ENCODE measurements around the gene PPM1H. TPM values are rescaled to one million over a fixed set of nuclear protein-coding genes. Genes with fewer than 3 reads are reported as not detected.
A peak's percentile ranks its signal among the peaks of the same experiment; 100 is the strongest.

PPM1H gene
- total RNA-seq, 1 experiment from 2014 or later: 12.0 TPM

- Histone ChIP-seq H3K9me2 (replicated peaks; ENCODE audit: low read length) (no peaks in the 10 kb centered on the region), H3K27me3 (ENCODE audit: low read length) (no peaks in the 10 kb centered on the region), H3K4me1 (ENCODE audit: insufficient read depth, low read length) (peaks cover 51% of the 10 kb centered on the region), H3K79me2 (ENCODE audit: low read length) (no peaks in the 10 kb centered on the region), H4K20me1 (ENCODE audit: low read length) (no peaks in the 10 kb centered on the region), H3F3A (ENCODE audit: low read length, unreplicated experiment) (no peaks in the 10 kb centered on the region), H3K36me3 (ENCODE audit: low read depth, low read length) (no peaks in the 10 kb centered on the region), H2AFZ (ENCODE audit: low read length) (no peak overlapping the region), H3K4me2 (ENCODE audit: low read length) (peak overlapping the region; percentile 57), H3K9me3 (ENCODE audit: low read length) (no peaks in the 10 kb centered on the region), H3K9ac (ENCODE audit: low read length) (0 out of 2 replicates have a peak overlapping the region, but pooled peaks have one; percentile 68), H3K4me3 (ENCODE audit: low read length) (no peak overlapping the region), H3K27ac (ENCODE audit: low read length) (peak overlapping the region; percentile 97)
- no TSS peak for BruUV-seq (replicated peaks)
- intact Hi-C loops (cut with micrococcal nuclease): loop anchor here (2.0 kb wide), 3 partner anchors 33 to 179 kb away; no protein-coding TSS in a partner anchor
- CTCF ChIA-PET: no interaction called here
- DNase-seq (no peak), ATAC-seq (no peak)
- POLR2A ChIA-PET (ENCODE audit: unreplicated experiment): no interaction called here
- TF ChIP-seq EZH2 (IDR thresholded peaks at IDR 0.05; ENCODE audit: low read length, unreplicated experiment): no peak
- TF ChIP-seq, protein P1, sequence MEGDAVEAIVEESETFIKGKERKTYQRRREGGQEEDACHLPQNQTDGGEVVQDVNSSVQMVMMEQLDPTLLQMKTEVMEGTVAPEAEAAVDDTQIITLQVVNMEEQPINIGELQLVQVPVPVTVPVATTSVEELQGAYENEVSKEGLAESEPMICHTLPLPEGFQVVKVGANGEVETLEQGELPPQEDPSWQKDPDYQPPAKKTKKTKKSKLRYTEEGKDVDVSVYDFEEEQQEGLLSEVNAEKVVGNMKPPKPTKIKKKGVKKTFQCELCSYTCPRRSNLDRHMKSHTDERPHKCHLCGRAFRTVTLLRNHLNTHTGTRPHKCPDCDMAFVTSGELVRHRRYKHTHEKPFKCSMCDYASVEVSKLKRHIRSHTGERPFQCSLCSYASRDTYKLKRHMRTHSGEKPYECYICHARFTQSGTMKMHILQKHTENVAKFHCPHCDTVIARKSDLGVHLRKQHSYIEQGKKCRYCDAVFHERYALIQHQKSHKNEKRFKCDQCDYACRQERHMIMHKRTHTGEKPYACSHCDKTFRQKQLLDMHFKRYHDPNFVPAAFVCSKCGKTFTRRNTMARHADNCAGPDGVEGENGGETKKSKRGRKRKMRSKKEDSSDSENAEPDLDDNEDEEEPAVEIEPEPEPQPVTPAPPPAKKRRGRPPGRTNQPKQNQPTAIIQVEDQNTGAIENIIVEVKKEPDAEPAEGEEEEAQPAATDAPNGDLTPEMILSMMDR (conservative IDR thresholded peaks at IDR 0.05; ENCODE audit: low read depth, low read length): no peak
- TF ChIP-seq EZH2phosphoT487 (IDR thresholded peaks at IDR 0.05; ENCODE audit: borderline replicate concordance, low read length): no peak
Observed at GRCh38 chr12:62783881-62784280, 151.1 kb downstream of the PPM1H start.

GRCh38 chr12:62781136-62781880, 153.6 kb downstream of the PPM1H start:
- Histone ChIP-seq H3K27me3 (ENCODE audit: low read length) (no peaks in the 10 kb centered on the region), H2AFZ (ENCODE audit: low read length) (no peak overlapping the region), H3K4me3 (ENCODE audit: low read length) (no peak overlapping the region), H3K4me1 (ENCODE audit: insufficient read depth, low read length) (peaks cover 28% of the 10 kb centered on the region), H4K20me1 (ENCODE audit: low read length) (no peaks in the 10 kb centered on the region), H3K27ac (ENCODE audit: low read length) (no peak overlapping the region), H3K9ac (ENCODE audit: low read length) (no peak overlapping the region), H3K4me2 (ENCODE audit: low read length) (no peak overlapping the region), H3F3A (ENCODE audit: low read length, unreplicated experiment) (no peaks in the 10 kb centered on the region), H3K9me3 (ENCODE audit: low read length) (no peaks in the 10 kb centered on the region), H3K9me2 (replicated peaks; ENCODE audit: low read length) (no peaks in the 10 kb centered on the region), H3K36me3 (ENCODE audit: low read depth, low read length) (no peaks in the 10 kb centered on the region), H3K79me2 (ENCODE audit: low read length) (no peaks in the 10 kb centered on the region)
- TF ChIP-seq EZH2 (IDR thresholded peaks at IDR 0.05; ENCODE audit: low read length, unreplicated experiment): no peak
- TF ChIP-seq EZH2phosphoT487 (IDR thresholded peaks at IDR 0.05; ENCODE audit: borderline replicate concordance, low read length): no peak
- TF ChIP-seq, protein P1 (conservative IDR thresholded peaks at IDR 0.05; ENCODE audit: low read depth, low read length): no peak
- DNase-seq (no peak), ATAC-seq (no peak)
- POLR2A ChIA-PET (ENCODE audit: unreplicated experiment): no interaction called here
- no TSS peak for BruUV-seq (replicated peaks)
- CTCF ChIA-PET: no interaction called here
- intact Hi-C loops (cut with micrococcal nuclease): no loop called here

DNA sequence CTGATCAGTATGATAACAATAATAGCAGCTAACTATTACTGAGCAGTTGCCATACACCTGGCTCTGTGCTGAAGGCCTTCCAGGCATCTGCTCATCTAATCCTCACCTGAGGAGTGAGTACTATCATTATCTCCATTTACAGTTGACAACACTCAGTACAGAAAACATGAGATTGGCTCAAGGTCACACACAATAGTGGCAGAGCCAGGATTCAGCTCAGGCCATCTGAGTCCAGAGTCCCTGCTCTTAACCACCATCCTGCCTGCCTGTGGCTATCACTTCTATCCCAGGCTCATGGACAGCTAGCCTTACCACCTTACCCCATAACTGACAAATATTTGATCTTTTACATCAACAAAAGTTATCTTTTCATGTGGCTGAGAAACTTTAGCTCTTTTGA, 155.5 kb downstream of the PPM1H start:
- no peak overlapping the region for H2AFZ ChIP-seq (ENCODE audit: low read length)
- TF ChIP-seq EZH2 (IDR thresholded peaks at IDR 0.05; ENCODE audit: low read length, unreplicated experiment): no peak
- TF ChIP-seq, protein P1 (conservative IDR thresholded peaks at IDR 0.05; ENCODE audit: low read depth, low read length): no peak
- no peak for TF ChIP-seq EZH2phosphoT487 (IDR thresholded peaks at IDR 0.05; ENCODE audit: borderline replicate concordance, low read length)
- no TSS peak for BruUV-seq (replicated peaks)
- POLR2A ChIA-PET (ENCODE audit: unreplicated experiment): no interaction called here
- no peaks in the 10 kb centered on the region for H4K20me1 ChIP-seq (ENCODE audit: low read length)
- ATAC-seq: no peak
- H3K4me1 ChIP-seq (ENCODE audit: insufficient read depth, low read length): peaks cover 12% of the 10 kb centered on the region
- H3K9ac ChIP-seq (ENCODE audit: low read length): no peak overlapping the region
- no peaks in the 10 kb centered on the region for H3K36me3 ChIP-seq (ENCODE audit: low read depth, low read length)
- H3K9me3 ChIP-seq (ENCODE audit: low read length): no peaks in the 10 kb centered on the region
- intact Hi-C loops (cut with micrococcal nuclease): no loop called here
- no peaks in the 10 kb centered on the region for H3K9me2 ChIP-seq (replicated peaks; ENCODE audit: low read length)
- H3F3A ChIP-seq (ENCODE audit: low read length, unreplicated experiment): no peaks in the 10 kb centered on the region
- DNase-seq: no peak
- no peaks in the 10 kb centered on the region for H3K79me2 ChIP-seq (ENCODE audit: low read length)
- no peak overlapping the region for H3K4me3 ChIP-seq (ENCODE audit: low read length)
- H3K27me3 ChIP-seq (ENCODE audit: low read length): no peaks in the 10 kb centered on the region
- no peak overlapping the region for H3K4me2 ChIP-seq (ENCODE audit: low read length)
- no peak overlapping the region for H3K27ac ChIP-seq (ENCODE audit: low read length)
- CTCF ChIA-PET: no interaction called here
